SU-DHL-6 (cell line): ENCODE data around the gene ERLIN1.

Source experiments
- H2AFZ ChIP-seq: fragments of 200-600 bp; sonication (generic); 2 replicates; pipeline ENCODE4 v1.6.1; 2014; ENCODE audit warnings: low read depth, mild to moderate bottlenecking, moderate library complexity, mixed read lengths, antibody characterized with exemption, low read length; ENCODE audit not compliant: severe bottlenecking
- H3F3A ChIP-seq: fragments of 200-600 bp; shearing (Covaris generic); 2 replicates; pipeline ENCODE4 v1.6.0; 2016; ENCODE audit warnings: antibody characterized with exemption, mild to moderate bottlenecking; ENCODE audit not compliant: insufficient read depth
- H3K27ac ChIP-seq: fragments of 200-600 bp; sonication (generic); 2 replicates; pipeline ENCODE4 v1.5.1; 2016; ENCODE audit warnings: low read depth, mild to moderate bottlenecking, low read length, moderate library complexity, mixed read lengths
- H3K27me3 ChIP-seq: fragments of 200-600 bp; sonication (generic), shearing (Covaris generic); 2 replicates; pipeline ENCODE4 v1.6.0; 2014; ENCODE audit warnings: mild to moderate bottlenecking, low read length
- H3K36me3 ChIP-seq: fragments of 200-600 bp; sonication (generic); 2 replicates; pipeline ENCODE4 v1.6.1; 2014; ENCODE audit warnings: mild to moderate bottlenecking, low read length, mixed read lengths
- H3K4me2 ChIP-seq: fragments of 300-600, 200-600 bp; shearing (Covaris generic), sonication (generic); 2 replicates; pipeline ENCODE4 v1.6.0; 2014; ENCODE audit warnings: low read length, low read depth, mild to moderate bottlenecking; ENCODE audit not compliant: poor library complexity, severe bottlenecking
- H3K4me3 ChIP-seq: fragments of 200-600 bp; sonication (generic); 2 replicates; pipeline ENCODE4 v1.5.1; 2014; ENCODE audit warnings: antibody characterized with exemption, low read length, mild to moderate bottlenecking, mixed read lengths; ENCODE audit not compliant: insufficient read depth, poor library complexity, severe bottlenecking
- H3K79me2 ChIP-seq: fragments of 200-600 bp; sonication (generic); 2 replicates; pipeline ENCODE4 v1.6.1; 2014; ENCODE audit warnings: mild to moderate bottlenecking, low read length, moderate library complexity; ENCODE audit not compliant: insufficient read depth
- H3K9ac ChIP-seq: fragments of 200-600 bp; sonication (generic); 2 replicates; pipeline ENCODE4 v1.7.0; 2014; ENCODE audit warnings: mild to moderate bottlenecking, low read length
- H3K9me2 ChIP-seq: fragments of 200-600 bp; sonication (generic); replicated peaks from 2 replicates; pipeline ENCODE4 v1.6.1; 2014; ENCODE audit warnings: low read length; ENCODE audit not compliant: insufficient read depth
- H3K9me3 ChIP-seq: fragments of 200-600 bp; sonication (generic); 2 replicates; pipeline ENCODE4 v1.6.1; 2014; ENCODE audit warnings: low read length, mixed read lengths; ENCODE audit not compliant: insufficient read depth
- H4K20me1 ChIP-seq: fragments of 200-600 bp; sonication (generic); 2 replicates; pipeline ENCODE4 v1.6.1; 2014; ENCODE audit warnings: low read depth, mild to moderate bottlenecking, antibody characterized with exemption, low read length, moderate library complexity, mixed read lengths
- CTCF ChIP-seq: fragments of 200-600 bp; sonication (generic); IDR thresholded peaks from one replicate; pipeline ENCODE4 v1.5.1; 2017; ENCODE audit warnings: antibody characterized with exemption, mild to moderate bottlenecking, low read length, moderate library complexity; ENCODE audit not compliant: insufficient read depth, poor library complexity, severe bottlenecking
- EZH2phosphoT487 ChIP-seq: fragments of 200-600 bp; sonication (generic), shearing (Covaris generic); conservative IDR thresholded peaks from 2 replicates; pipeline ENCODE4 v1.6.1; 2018; ENCODE audit warnings: mild to moderate bottlenecking, antibody characterized with exemption, low read length, moderate library complexity, mixed read lengths

ERLIN1 gene

GRCh38 chr10:100167553-100168312 is 18.1 kb downstream of the ERLIN1 start:
- TF ChIP-seq CTCF = no peak
- no peak for TF ChIP-seq EZH2phosphoT487
- Histone ChIP-seq H3K9ac (no peak overlapping the region), H3K4me2 (no peak overlapping the region), H2AFZ (no peak overlapping the region), H3K79me2 (peaks cover 49% of the 10 kb centered on the region), H4K20me1 (peaks cover 4% of the 10 kb centered on the region; the same call in 1 of the 2 replicates), H3F3A (no peaks in the 10 kb centered on the region), H3K27me3 (no peaks in the 10 kb centered on the region), H3K9me3 (no peaks in the 10 kb centered on the region), H3K4me3 (no peak overlapping the region), H3K36me3 (peaks cover 30% of the 10 kb centered on the region), H3K9me2 (no peaks in the 10 kb centered on the region), H3K27ac (no peak overlapping the region)

- H3K27ac ChIP-seq = no peak overlapping the region
- peaks cover 52% of the 10 kb centered on the region for H3K36me3 ChIP-seq
Measured at GRCh38 chr10:100163704-100164621, 21.9 kb downstream of the ERLIN1 start.

GRCh38 chr10:100162696-100163095 is 23.1 kb downstream of the ERLIN1 start:
- no peaks in the 10 kb centered on the region for H3K27me3 ChIP-seq
- no peak overlapping the region for H3K4me3 ChIP-seq
- no peak overlapping the region for H3K4me2 ChIP-seq
- H3K9ac ChIP-seq = no peak overlapping the region
- H3K36me3 ChIP-seq = peaks cover 62% of the 10 kb centered on the region
- H4K20me1 ChIP-seq = peaks cover 4% of the 10 kb centered on the region; the same call in 1 of the 2 replicates
- H3K79me2 ChIP-seq = peaks cover 48% of the 10 kb centered on the region
- H3K9me2 ChIP-seq = no peaks in the 10 kb centered on the region
- no peak overlapping the region for H2AFZ ChIP-seq
- no peaks in the 10 kb centered on the region for H3K9me3 ChIP-seq
- no peak for TF ChIP-seq EZH2phosphoT487
- TF ChIP-seq CTCF = no peak
- no peak overlapping the region for H3K27ac ChIP-seq
- no peaks in the 10 kb centered on the region for H3F3A ChIP-seq

More at GRCh38 chr10:100163704-100164621, 21.9 kb downstream of the ERLIN1 start:
- peaks cover 40% of the 10 kb centered on the region for H3K79me2 ChIP-seq
- no peak overlapping the region for H2AFZ ChIP-seq
- H3K9ac ChIP-seq = no peak overlapping the region
- no peak overlapping the region for H3K4me3 ChIP-seq
- H3K9me2 ChIP-seq = no peaks in the 10 kb centered on the region
- H3F3A ChIP-seq = no peaks in the 10 kb centered on the region
- H3K27me3 ChIP-seq = no peaks in the 10 kb centered on the region
- H3K9me3 ChIP-seq = no peaks in the 10 kb centered on the region
- no peak overlapping the region for H3K4me2 ChIP-seq
- TF ChIP-seq CTCF = no peak
- no peak for TF ChIP-seq EZH2phosphoT487
- peaks cover 4% of the 10 kb centered on the region; the same call in 1 of the 2 replicates for H4K20me1 ChIP-seq
